Measurements from ENCODE around the gene PAGE1. TPM values are rescaled to one million over a fixed set of nuclear protein-coding genes. Genes with fewer than 3 reads are reported as not detected.

PAGE1 gene
- total RNA-seq, 1 experiment from 2014 or later = not detected

GRCh38 chrX:49659771-49660170 is 36.0 kb downstream of the PAGE1 start:
- Histone ChIP-seq H3K79me2 (ENCODE audit: low read depth) (no peaks in the 10 kb centered on the region), H3K4me1 (replicated peaks; ENCODE audit: insufficient read depth) (no peaks in the 10 kb centered on the region), H3K9me3 (ENCODE audit: insufficient read depth, low read depth) (no peaks in the 10 kb centered on the region), H3K36me3 (ENCODE audit: low read depth) (no peaks in the 10 kb centered on the region), H3K27me3 (ENCODE audit: insufficient read depth, low read depth) (no peaks in the 10 kb centered on the region), H3K4me3 (no peak overlapping the region), H3F3A (ENCODE audit: insufficient read depth, low read depth) (no peaks in the 10 kb centered on the region), H2AFZ (no peak overlapping the region), H4K20me1 (ENCODE audit: insufficient read depth) (no peaks in the 10 kb centered on the region), H3K27ac (no peak overlapping the region), H3K4me2 (no peak overlapping the region), H3K9me2 (ENCODE audit: insufficient read depth) (no peaks in the 10 kb centered on the region)
- intact Hi-C loops (cut with micrococcal nuclease; ENCODE audit: unreplicated experiment) = no loop called here
- ChIA-PET CTCF (no interaction called here), POLR2A (ENCODE audit: unreplicated experiment) (no interaction called here)
- TF ChIP-seq, protein P1, sequence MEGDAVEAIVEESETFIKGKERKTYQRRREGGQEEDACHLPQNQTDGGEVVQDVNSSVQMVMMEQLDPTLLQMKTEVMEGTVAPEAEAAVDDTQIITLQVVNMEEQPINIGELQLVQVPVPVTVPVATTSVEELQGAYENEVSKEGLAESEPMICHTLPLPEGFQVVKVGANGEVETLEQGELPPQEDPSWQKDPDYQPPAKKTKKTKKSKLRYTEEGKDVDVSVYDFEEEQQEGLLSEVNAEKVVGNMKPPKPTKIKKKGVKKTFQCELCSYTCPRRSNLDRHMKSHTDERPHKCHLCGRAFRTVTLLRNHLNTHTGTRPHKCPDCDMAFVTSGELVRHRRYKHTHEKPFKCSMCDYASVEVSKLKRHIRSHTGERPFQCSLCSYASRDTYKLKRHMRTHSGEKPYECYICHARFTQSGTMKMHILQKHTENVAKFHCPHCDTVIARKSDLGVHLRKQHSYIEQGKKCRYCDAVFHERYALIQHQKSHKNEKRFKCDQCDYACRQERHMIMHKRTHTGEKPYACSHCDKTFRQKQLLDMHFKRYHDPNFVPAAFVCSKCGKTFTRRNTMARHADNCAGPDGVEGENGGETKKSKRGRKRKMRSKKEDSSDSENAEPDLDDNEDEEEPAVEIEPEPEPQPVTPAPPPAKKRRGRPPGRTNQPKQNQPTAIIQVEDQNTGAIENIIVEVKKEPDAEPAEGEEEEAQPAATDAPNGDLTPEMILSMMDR (conservative IDR thresholded peaks at IDR 0.05) = no peak
- TF ChIP-seq EZH2 (IDR thresholded peaks at IDR 0.05; ENCODE audit: low read depth) = no peak
- DNase-seq = no peak
- no TSS peak for BruUV-seq (replicated peaks)

DNA sequence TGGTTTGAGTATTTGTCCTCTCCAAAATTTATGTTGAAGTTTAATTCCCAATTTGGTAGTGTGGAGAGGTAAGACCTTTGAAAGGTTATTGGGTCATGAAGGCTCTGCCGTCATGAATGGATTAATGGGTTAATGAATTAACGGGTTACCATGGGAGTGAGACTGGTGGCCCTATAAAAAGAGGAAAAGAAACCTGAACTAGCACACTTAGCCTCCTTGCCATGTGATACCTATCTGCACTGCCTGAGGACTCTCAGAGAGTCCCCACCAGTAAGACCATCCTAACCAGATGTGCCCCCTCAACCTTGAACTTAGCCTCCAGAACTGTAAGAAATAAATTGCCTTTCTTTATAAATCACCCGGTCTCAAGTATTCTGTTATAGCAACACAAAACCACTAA is 39.3 kb downstream of the PAGE1 start:
- no peaks in the 10 kb centered on the region for H3K27me3 ChIP-seq (ENCODE audit: insufficient read depth, low read depth)
- H4K20me1 ChIP-seq (ENCODE audit: insufficient read depth) = no peaks in the 10 kb centered on the region
- no peaks in the 10 kb centered on the region for H3K9me2 ChIP-seq (ENCODE audit: insufficient read depth)
- POLR2A ChIA-PET (ENCODE audit: unreplicated experiment) = no interaction called here
- no peaks in the 10 kb centered on the region for H3K36me3 ChIP-seq (ENCODE audit: low read depth)
- H3K4me1 ChIP-seq (replicated peaks; ENCODE audit: insufficient read depth) = no peaks in the 10 kb centered on the region
- TF ChIP-seq, protein P1 (conservative IDR thresholded peaks at IDR 0.05) = no peak
- no peak for TF ChIP-seq EZH2 (IDR thresholded peaks at IDR 0.05; ENCODE audit: low read depth)
- no peak overlapping the region for H3K4me2 ChIP-seq
- intact Hi-C loops (cut with micrococcal nuclease; ENCODE audit: unreplicated experiment) = no loop called here
- BruUV-seq (replicated peaks) = no TSS peak
- H3K79me2 ChIP-seq (ENCODE audit: low read depth) = no peaks in the 10 kb centered on the region
- H3K4me3 ChIP-seq = no peak overlapping the region
- no peak overlapping the region for H3K27ac ChIP-seq
- no peaks in the 10 kb centered on the region for H3K9me3 ChIP-seq (ENCODE audit: insufficient read depth, low read depth)
- no peak overlapping the region for H2AFZ ChIP-seq
- CTCF ChIA-PET = no interaction called here
- H3F3A ChIP-seq (ENCODE audit: insufficient read depth, low read depth) = no peaks in the 10 kb centered on the region
- no peak for DNase-seq

DNA sequence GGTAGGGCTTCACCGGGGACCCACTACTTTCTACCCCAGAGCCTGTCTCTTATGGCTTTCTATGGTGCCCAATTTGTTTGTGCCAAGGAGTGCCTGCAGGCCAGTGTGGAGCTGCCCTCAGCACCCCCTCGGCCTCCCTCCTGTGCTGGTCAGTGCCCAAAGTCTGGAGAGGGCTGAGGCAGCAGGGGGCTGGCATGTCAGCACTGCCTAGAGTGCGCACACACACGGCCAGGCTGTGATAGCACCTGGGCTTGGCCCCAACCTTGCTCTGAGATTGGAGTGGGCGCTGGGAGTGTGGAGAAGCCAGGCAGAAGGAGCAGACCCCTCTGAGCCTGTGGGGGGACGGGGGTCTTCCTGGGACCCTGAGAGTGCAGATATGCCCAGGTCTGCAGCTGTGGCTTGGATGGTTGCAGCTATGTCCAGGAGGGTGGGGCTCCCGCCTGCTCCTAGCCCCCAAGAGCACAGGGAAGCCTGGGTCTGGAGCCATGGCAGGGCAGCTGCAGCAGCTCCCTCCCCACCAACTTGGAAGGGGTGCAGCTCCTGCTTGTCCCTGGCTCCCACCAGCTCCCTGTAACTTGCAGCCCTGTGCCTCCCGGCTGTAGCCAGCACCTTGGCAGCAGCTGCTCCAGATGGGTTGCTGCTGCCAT is 50.7 kb downstream of the PAGE1 start:
- Histone ChIP-seq H3K27me3 (ENCODE audit: insufficient read depth, low read depth) (no peaks in the 10 kb centered on the region), H2AFZ (no peak overlapping the region), H3K9me3 (ENCODE audit: insufficient read depth, low read depth) (no peaks in the 10 kb centered on the region), H4K20me1 (ENCODE audit: insufficient read depth) (no peaks in the 10 kb centered on the region), H3K4me1 (replicated peaks; ENCODE audit: insufficient read depth) (no peaks in the 10 kb centered on the region), H3K79me2 (ENCODE audit: low read depth) (no peaks in the 10 kb centered on the region), H3K27ac (no peak overlapping the region), H3K4me2 (no peak overlapping the region), H3K9me2 (ENCODE audit: insufficient read depth) (no peaks in the 10 kb centered on the region), H3K4me3 (no peak overlapping the region), H3F3A (ENCODE audit: insufficient read depth, low read depth) (no peaks in the 10 kb centered on the region), H3K36me3 (ENCODE audit: low read depth) (no peaks in the 10 kb centered on the region)
- ChIA-PET POLR2A (ENCODE audit: unreplicated experiment) (no interaction called here), CTCF (no interaction called here)
- TF ChIP-seq, protein P1 (conservative IDR thresholded peaks at IDR 0.05) = no peak
- TF ChIP-seq EZH2 (IDR thresholded peaks at IDR 0.05; ENCODE audit: low read depth) = no peak
- intact Hi-C loops (cut with micrococcal nuclease; ENCODE audit: unreplicated experiment) = no loop called here
- DNase-seq = no peak
- no TSS peak for BruUV-seq (replicated peaks)

Other genes with a start within 250 kb of the PAGE1 start
- not detected in 2 replicates for gene GAGE12C, start 163.8 kb downstream of the PAGE1 start, total RNA-seq (2021)
- not detected in 2 replicates for gene GAGE12D, start 154.3 kb downstream of the PAGE1 start, total RNA-seq (2021)
- not detected in 2 replicates for gene GAGE12E, start 144.7 kb downstream of the PAGE1 start, total RNA-seq (2021)
- gene GAGE12F, start 135.1 kb downstream of the PAGE1 start, total RNA-seq (2021) = not detected in 2 replicates
- not detected in 2 replicates for gene GAGE12G, start 125.6 kb downstream of the PAGE1 start, total RNA-seq (2021)
- gene GAGE12H, start 116.0 kb downstream of the PAGE1 start, total RNA-seq (2021) = not detected in 2 replicates
- not detected in 2 replicates for gene GAGE2A, start 106.5 kb downstream of the PAGE1 start, total RNA-seq (2021)
- not detected in 2 replicates for gene GAGE1, start 97.0 kb downstream of the PAGE1 start, total RNA-seq (2021)
- gene PAGE4, start 133.3 kb upstream of the PAGE1 start, total RNA-seq (2021) = not detected in 2 replicates
- gene USP27X, start 183.5 kb upstream of the PAGE1 start, total RNA-seq (2021) = 1.1 and 1.3 TPM in 2 replicates
- 0.94 and 1.4 TPM in 2 replicates for gene CLCN5, start 226.6 kb upstream of the PAGE1 start, total RNA-seq (2021)

All from PC-9 (cell line).